ENCODE results near the gene KLF13. TPM values are rescaled to one million over a fixed set of nuclear protein-coding genes. Genes with fewer than 3 reads are reported as not detected.

The KLF13 gene
- total and polyA plus RNA-seq, 2 experiments from 2014 or later = 23.5 to 28.6 TPM

- TF ChIP-seq REST (IDR thresholded peaks at IDR 0.05; ENCODE audit: unreplicated experiment) (no peak), ZNF462 (CRISPR knock-in tag; IDR thresholded peaks at IDR 0.05) (no peak)
Measured at GRCh38 chr15:31359702-31360111, 33.1 kb downstream of the KLF13 start (continued).

GRCh38 chr15:31360158-31360561 lies 33.5 kb downstream of the KLF13 start:
- Mint-ChIP-seq H3K9me3 (no peaks in the 10 kb centered on the region), H3K4me3 (no peak overlapping the region), H3K27me3 (ENCODE audit: insufficient read depth, low read depth, poor library complexity) (peaks cover 4% of the 10 kb centered on the region), H3K36me3 (ENCODE audit: low read depth) (no peaks in the 10 kb centered on the region), H3K27ac (no peak overlapping the region), H3K4me1 (peaks cover 70% of the 10 kb centered on the region)
- Histone ChIP-seq H3K27me3 (ENCODE audit: insufficient read depth) (no peaks in the 10 kb centered on the region), H2AFZ (no peak overlapping the region), H3K36me3 (ENCODE audit: insufficient read depth) (no peaks in the 10 kb centered on the region), H3F3A (replicated peaks; ENCODE audit: low read depth) (no peaks in the 10 kb centered on the region), H3K79me2 (replicated peaks; ENCODE audit: insufficient read depth) (peaks cover 71% of the 10 kb centered on the region), H3K4me1 (ENCODE audit: insufficient read depth) (peaks cover 50% of the 10 kb centered on the region), H4K20me1 (replicated peaks; ENCODE audit: insufficient read depth) (peaks cover 12% of the 10 kb centered on the region), H3K9me2 (ENCODE audit: insufficient read depth) (no peaks in the 10 kb centered on the region), H3K27ac (ENCODE audit: low read depth) (no peak overlapping the region), H3K4me2 (0 out of 2 replicates have a peak overlapping the region, but pooled peaks have one; percentile 70), H3K4me3 (no peak overlapping the region)
- no peak for ATAC-seq
- DNase-seq (ENCODE audit: low spot score) = no peak
- TF ChIP-seq ZNF114 (CRISPR knock-in tag; IDR thresholded peaks at IDR 0.05) = no peak
- TF ChIP-seq POLR2AphosphoS5 (IDR thresholded peaks at IDR 0.05; ENCODE audit: low read depth) = no peak
- no peak for TF ChIP-seq EZH2phosphoT487 (IDR thresholded peaks at IDR 0.05; ENCODE audit: unreplicated experiment)
- TF ChIP-seq NANOG (IDR thresholded peaks at IDR 0.05; ENCODE audit: borderline replicate concordance) = no peak
- TF ChIP-seq REST (IDR thresholded peaks at IDR 0.05; ENCODE audit: unreplicated experiment) = no peak
- no peak for TF ChIP-seq EZH2 (IDR thresholded peaks at IDR 0.05; ENCODE audit: low read depth, unreplicated experiment)
- TF ChIP-seq STAT1 (IDR thresholded peaks at IDR 0.05; ENCODE audit: unreplicated experiment) = no peak
- TF ChIP-seq ZNF331 (CRISPR knock-in tag; IDR thresholded peaks at IDR 0.05; ENCODE audit: low read depth) = no peak
